ENCODE data around the gene PTPRG.
"Not testable (repeated sequence)": the region's sequence is repeated elsewhere in the genome, so short reads cannot be mapped to it uniquely, and the experiment has no call there.

The PTPRG gene

DNA sequence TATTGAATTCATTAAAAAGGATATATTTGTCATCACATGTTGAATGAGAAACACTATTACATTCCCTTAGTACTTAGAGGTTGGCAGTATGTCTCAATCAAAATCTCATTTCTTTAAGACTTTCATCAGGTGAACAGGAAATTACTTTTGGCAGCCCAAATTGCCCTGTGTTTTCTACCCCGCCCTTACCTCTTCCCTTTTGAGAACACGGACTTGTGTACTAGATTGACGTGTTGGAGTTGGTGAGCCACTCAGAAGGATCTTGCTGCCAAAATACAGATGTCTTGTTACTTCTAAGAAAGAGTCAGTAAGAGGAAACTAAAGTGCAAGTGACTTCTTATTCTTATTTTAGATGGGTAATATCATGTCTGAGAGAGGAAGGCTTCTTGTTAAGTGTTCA is 425.1 kb downstream of the PTPRG start:
- no peak for DNase-seq

DNA sequence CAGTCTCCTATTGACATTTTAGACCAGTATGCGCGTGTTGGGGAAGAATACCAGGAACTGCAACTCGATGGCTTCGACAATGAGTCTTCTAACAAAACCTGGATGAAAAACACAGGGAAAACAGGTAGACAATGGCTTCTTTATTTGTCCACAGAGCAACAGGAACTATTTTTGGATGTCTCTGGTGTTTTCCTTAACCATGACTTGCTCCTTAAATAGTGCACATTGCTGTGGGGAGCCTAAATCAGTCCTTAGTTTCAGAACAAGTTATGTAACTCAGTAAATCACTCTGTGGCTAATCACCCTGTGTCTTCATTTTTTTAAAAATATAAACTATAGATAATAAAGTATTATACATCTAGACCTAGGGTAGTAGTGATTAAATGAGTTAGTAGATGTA is 428.3 kb downstream of the PTPRG start:
- DNase-seq, result no peak

DNA sequence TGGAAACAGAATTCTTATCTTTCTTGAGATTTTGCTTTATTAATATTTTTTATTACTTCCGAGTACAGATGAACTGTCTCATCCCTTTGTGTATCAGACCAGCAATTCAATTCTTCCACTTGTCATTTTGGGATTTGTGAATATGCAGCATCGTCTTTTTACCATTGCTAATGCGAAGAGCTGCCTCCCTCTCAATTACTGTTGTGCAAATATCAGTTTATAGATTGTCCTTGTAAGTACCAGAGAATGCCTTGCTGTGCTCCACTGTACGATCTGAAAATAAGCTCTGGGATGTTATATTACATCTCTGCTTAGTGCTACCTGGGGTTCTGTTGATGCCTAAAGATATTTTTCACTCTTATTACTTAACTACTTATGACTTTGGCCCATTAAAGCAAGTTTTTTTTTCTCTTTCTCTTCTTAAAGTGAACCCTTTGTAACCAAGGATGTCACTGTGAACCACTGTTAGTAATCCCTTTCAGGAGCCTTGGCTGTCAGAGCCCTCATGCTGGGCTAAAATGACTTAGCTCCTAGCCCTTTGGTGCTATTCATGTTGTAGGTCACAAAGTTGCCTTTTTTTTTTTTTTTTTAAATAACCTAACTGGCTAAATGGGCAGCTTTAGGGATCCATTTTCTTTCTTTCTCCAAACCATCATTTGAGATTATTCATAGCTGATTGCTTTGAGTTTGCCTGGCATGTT is 429.1 kb downstream of the PTPRG start:
- DNase-seq, result no peak

DNA sequence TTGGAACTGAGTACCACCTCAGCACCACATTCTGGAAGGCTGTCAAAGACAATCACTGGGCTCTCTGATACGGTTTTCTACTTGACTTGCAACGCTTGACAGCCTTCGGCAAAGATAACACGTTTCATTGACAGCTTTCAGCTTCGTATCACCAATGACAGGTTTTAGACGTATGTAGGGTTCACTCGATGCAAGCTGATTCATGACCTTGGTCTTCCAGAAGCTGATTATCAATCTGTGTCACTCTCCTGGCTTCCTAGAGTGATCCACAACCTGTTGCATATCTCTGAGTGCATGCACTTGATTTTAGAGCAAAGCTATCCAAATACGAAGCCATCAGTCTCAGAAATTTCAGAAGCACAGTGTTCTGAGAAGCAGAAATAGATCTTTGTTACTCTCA is 430.3 kb downstream of the PTPRG start:
- no peak for DNase-seq

DNA sequence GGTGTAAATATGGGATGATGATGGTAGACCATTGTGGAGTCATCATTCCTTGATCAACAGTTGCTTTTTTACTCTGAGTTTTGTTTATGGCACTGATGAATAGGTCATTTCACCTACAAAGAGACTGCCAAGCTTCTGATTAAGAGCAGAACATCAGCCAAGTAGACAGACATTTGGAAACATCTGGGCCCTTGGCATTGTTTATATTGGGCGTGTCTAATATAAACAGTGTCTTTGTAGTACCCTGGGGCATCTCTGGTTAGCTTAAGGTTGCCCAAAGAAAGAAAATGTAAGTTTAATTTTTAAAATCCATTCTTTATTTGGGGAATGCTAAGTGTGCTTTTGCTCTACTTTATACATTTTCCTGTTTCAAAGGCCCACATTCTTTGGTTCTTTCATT is 435.0 kb downstream of the PTPRG start:
- no peak for DNase-seq

DNA sequence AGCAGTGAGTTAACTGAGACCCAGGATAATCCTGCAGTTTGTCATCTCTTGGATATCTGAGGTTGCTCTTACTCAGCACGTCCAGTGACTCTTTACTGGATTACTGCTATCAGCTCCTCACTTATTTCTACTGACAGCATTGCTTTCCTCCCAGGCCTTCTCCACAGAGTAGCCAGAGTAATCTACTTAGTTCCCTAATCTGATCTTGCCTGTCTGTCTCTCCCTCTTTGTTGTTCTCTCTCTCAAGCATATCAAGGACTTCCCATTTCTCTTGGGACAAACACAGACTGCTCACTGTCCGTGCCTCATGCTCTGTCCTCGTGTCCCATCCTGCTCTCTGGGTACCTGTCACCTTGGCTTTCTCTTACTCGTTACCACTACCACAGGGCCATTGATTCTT is 435.7 kb downstream of the PTPRG start:
- no peak for DNase-seq

DNA sequence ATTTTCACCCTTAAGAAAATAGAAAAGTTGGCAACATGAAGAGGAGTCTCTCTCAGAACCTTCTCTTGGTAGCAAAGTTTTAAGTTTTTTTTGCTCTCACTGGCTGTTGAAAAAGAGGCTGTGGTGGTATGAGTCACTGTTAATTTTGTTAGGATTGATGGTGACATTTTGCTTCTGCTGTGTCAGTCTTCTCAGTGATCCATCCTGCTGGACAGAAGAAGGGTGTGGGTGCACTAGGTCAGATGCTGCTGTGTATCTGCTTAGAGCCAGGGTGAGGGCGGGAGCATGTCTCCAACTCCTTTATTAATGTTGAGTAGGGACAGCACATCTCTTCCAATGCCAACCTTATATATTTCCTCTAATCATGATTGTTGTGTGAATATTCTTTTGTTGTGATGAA is 442.5 kb downstream of the PTPRG start:
- no peak for DNase-seq

DNA sequence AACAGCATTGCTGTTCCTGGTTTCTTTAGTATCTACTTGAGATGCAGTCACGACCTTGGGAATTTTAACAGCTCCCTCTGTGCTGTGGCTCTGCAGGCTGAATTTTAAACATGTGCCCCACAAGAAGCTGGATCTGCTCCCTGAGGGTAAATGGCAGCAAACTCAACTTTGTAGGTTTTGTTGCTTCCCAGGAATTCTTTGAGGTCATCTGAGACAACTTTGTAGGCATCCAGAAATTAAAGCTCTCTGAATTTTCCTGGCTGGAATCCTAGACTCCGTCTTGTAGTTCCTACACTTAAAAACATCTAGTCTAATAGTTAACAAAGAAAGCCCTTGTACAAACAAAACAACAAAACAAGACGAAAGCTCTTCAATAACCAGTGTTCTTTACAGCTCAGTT is 445.7 kb downstream of the PTPRG start:
- no peak for DNase-seq

DNA sequence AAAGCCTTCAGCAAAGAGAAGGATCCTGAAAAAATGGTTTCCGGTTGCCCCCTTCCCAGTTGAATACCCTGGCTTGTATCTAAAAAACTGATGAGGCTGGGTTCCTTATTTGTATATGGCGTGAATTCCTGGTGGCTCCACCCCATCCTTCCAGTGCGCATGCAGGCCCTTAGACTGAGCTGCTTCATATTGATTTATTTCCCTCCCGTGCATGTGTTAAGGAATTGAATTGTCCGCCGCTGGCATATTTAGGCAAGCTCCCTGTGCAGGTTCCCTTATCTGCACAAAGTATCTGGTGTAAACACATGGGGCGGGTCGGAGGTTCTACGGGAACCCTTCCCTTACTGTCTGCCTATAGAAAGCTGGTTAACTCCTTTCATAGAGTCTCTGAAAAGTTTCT is 449.6 kb downstream of the PTPRG start:
- DNase-seq, result no peak

DNA sequence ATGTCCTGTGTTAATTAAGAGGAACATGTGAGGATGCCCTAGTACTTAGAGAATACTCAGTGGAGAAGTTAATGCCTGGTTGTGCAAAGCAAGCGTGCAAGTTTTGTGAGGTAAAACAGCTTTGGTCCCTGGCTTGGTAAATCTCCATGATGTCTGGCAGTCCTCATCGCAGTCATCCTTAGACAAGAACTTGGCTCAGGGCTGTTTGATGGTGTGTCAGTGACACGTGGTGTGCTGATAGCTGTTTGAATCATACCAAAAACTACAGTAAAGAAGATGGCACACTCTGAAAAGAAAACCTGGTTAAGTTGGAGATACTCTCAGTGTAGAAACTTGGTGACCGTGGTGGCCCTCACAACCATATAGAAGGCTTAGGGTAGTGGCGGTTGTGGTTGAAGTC is 450.3 kb downstream of the PTPRG start:
- DNase-seq, result no peak

DNA sequence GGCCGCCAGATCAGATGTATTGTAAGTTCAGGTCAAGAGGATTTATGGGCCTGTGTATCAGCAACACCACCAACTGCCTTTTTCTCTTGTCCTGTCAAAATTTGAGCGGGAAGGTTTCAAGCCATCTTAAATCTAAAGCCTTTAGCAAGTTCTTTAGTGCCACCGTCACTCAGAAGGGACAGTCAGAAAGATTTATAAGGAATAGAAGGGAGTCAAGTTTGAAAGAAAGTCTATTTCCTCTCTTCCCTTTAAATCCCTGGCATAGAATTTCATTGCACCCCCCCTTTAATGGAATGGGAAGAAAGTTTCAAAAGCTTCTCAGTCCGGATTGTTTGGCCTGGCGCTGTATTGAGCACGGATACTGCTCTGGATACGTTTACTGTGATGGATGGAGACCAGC is 452.6 kb downstream of the PTPRG start:
- no peak for DNase-seq

DNA sequence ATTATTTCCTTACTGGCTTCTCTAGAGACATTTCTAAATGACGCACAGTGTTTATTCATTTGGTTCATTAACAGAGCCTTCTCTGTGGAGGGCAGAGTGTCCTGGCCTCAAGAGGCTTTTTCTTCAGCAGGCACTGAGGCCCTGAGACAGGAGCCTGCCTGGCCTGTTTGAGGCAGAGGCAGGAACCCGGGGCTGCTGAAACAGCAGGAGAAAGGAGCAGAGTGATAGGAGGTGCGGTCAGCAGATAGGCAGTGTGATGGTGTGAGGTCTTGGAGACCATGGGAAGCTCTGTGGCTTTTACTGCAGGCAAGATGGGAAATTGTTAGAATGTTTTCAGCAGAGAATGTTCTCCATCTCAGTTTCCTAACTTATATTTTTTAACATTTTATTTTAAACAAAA is 453.7 kb downstream of the PTPRG start:
- DNase-seq, result no peak

DNA sequence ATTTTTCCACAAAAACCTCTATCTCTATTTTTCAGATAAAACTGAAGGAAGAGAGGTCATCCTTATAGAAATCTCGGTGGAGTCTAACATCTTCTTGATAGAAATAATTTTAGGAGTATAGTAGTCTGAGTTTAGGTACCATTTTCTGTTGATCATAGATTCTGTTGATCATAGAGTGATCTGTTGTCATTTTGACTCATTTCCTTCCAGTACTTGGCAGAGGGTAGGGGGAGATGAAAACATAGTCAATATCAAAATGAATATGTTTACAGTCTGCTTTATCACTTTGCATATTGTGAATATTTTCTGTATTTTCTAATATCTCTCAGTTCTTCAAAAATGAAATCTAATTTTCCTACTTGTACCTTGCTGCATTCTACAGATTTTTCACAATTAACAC is 458.5 kb downstream of the PTPRG start:
- DNase-seq, result no peak

DNA sequence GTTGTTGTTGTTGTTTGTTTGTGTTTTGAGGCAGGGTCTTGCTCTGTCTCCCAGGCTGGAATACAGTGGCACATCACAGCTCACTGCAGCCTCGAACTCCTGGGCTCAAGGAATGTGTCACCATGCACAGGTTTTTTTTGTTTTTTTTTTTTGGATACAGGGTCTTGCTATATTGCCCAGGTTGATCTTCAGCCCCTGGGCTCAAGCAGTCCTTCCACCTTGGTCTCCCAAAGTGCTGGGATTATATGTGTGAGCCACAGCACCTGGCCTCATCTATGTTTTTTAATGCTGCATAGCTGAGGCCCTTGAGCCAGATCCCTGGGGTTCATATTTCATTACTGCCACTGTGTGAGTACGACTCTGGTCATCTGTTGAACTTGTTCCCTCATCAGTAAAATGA is 459.3 kb downstream of the PTPRG start:
- DNase-seq, result no peak

DNA sequence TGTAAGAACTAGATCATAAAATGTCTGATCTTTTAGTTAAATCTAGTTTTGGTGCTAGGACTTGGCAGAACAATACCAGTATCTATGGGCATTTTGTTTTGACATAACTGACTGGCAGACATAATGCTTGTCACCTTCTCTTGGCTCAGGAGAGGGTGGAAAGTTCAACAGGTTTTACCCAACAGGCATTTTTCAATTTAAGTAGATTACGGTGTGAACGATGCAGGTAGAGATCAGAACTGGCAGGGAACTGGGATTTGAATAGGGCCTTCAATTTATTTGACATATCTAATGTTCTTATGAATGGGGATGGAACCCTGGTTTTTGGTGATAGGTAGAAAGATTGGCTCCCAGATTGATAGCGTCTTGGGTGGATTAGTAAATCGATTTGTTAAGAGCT is 460.9 kb downstream of the PTPRG start:
- DNase-seq, result no peak

DNA sequence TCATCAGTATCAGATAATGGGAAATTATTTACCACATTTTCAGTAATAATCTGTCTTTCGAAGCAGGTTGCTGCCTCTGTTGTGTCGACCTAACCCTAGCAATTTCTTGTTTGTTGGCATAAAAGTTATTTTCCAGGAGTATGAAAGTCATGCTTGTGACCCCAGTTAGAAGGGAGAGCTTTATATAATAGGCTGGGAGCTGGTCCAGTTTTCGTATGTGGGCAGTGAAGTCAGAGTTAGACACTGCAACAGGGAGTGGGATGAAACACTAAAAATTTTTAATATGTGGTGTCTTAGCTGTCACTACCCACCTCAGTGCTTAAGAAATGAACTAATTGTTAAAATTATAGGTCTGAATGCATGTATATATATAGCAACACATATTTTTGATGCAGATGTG is 463.5 kb downstream of the PTPRG start:
- no peak for DNase-seq

DNA sequence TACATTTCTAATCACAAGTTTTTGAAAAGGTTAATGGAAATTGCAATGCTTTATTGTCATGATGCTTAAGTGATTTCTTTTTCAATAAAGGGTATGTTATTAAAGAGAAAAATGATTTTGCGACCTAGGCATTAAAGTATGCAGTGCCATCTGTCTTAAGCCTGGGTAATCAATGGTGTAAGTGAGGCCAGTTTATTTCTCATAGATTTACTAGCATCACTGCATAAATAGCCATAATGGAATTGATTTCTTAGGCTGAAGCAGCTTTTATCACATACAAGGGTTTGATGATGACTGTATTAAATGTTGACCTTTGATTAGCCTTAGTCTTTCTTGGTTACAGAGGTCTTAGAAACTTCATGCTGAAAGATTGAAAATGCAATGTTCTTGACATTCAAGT is 464.5 kb downstream of the PTPRG start:
- DNase-seq, result no peak

DNA sequence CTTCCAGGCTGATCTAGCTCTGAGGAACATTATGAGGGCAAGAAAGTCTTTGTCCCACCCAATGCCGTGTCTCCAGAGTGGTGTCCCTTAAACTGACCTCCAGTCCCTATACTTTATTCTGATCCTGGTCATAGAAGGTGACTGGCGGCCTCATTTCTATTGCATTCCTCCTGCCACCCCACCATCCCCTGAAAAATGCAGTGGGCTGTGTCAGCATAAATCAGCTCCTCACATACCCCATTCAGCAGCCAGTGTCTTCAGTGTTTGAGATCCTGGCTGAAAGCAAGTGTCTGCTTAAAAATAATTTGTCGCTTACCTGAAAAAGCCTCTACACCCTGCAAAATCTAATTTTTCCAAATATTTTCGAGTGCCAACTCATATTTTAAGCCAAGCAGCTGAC is 465.9 kb downstream of the PTPRG start:
- no peak for DNase-seq

DNA sequence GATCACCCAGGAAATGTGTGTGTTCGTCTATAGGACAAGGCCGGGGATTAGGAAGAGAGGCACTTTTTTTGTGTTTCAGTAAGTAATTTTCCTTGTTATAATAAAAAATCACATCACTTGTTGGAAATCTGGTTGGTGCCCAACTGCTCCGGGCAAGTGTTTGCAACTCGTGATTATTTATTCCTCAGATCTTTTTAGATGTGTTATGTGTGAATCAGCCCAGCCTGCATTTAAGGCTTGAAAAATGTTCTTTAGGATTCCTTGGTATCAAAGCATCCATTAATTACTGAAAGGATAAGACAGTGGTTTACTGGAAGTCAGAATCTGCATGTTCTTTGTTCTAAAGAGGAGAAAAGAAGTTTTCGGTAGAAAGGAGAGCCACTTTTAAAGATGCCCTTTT is 466.4 kb downstream of the PTPRG start:
- no peak for DNase-seq

DNA sequence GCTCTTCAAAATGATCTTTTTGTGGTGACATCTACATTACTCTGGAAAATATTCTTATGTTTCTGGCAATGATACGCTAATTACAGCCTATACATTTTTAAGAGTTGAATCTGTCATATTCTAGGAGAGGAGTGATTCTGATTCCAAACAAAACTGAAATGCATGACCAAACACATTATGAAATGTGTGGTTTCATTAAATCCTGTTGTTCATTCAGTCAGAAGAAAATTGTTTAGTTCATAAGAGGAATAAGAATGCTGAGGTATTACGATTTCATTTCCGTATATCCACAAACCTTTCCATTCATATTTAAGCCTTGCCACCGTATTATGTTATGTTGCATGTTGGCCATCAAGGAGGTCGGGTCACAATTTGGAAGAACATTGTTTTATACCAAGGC is 466.9 kb downstream of the PTPRG start:
- no peak for DNase-seq

DNA sequence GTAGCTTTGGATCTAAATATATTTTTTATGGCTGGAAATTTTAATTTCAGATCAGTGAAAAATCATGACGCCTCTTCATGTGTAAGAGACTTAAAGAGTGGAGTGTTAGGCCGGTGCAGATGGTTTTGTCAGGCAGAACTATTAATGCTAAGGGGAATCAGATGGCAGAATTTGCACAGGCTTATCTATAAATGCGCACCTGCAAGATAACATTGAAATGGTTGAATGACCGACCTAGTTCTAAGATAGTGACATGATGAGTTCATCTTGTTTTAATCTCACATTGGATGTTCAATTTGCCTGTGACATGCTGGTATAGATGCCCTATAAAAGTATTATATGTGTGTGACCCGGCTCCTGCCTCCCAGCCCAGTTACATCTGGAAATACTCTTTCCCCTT is 471.4 kb downstream of the PTPRG start:
- DNase-seq, result no peak

DNA sequence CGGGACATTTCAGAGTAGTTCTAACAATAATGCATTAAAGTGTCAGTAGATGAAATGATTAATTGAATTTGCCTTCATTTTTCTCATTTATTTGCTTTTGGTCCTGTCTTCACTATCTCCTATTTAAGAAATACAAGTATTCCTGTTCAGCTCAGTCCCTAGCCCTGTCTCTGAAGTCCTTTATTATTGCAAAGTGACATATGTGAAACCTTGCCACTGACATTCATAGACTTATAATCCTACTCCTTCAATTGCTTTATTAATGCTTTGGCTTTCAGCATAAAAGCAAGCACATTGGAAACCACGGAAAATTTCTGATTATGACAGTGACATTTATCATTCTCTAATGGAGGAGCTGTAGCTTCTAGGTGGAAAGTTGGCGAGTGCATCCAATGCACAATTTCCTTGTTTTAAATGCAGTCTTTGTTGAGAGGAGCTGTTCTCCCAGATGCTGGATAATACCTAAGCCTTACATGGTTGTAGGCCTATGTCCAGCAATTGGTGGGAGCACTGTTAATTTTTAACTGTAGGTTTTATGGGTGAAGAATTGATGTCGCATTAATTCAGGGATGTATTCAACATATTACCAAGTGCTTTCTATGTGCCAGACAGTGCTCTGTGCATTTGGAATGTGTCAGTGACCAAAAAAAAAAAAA is 474.2 kb downstream of the PTPRG start:
- DNase-seq, result no peak

DNA sequence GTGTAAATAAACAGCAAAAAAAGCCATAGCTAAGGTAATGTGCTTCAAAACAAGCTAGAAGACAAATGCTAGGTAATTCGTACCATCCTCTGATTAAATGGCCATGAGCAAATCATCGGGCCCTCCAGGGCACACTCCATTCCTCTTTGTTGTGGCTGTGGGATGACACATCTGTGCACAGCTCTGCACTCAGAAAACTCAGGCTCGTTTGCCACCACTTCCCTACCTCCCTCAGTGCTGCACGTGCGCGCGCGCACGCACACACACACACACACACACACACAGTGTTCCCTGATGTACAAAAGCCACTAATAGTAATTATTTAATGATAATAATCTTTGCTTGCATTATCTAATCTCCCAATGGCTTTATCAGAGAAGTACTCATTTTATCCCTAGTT is 475.4 kb downstream of the PTPRG start:
- no peak for DNase-seq

DNA sequence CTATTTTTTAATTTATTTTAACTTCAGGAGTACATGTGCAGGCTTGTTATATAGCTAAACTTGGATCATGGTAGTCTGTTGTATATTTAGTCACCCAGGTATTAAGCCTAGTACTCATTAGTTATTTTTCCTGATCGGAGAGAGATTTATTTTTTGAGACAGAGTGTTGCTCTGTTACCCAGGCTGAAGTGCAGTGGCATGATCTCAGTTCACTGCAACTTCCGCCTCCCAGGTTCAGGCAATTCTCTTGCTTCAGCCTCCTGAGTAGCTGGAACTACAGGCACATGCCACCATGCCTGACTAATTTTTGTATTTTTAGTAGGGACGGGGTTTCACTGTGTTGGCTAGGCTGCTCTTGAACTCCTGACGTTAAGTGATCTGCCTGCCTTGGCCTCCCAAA is 477.4 kb downstream of the PTPRG start:
- DNase-seq, result not testable (repeated sequence)

DNA sequence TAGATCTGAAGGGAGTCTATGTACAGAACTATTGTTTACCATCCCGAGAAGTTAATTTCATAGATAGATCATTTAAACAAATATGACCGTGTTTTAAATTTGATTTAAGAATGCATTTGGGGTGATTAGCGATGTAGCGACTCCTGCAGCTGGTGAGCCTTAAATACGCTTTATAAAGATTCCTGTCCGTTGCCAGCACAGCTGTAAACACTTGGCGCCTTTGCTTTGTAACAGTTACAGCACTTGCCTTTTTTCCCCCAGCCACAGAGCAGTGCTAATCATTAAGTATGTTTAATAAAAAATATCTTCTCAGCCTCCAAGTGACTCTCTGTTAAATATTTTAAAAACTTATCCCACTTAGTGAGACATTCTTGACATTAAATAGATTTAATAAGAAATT is 478.2 kb downstream of the PTPRG start:
- no peak for DNase-seq
